NB4 (cell line): ENCODE data around the gene SLC1A5.

Source experiments
- CTCF ChIP-seq: IDR thresholded peaks from one replicate; pipeline ENCODE4 v1.5.1; 2012; ENCODE audit warnings: low read depth, low read length
- MAX ChIP-seq: IDR thresholded peaks from 2 replicates; pipeline ENCODE4 v1.6.1; 2011; ENCODE audit warnings: low read depth, low read length
- MYC ChIP-seq: IDR thresholded peaks from 2 replicates; pipeline ENCODE4 v1.6.1; 2011; ENCODE audit warnings: low read depth, low read length
- POLR2A ChIP-seq: IDR thresholded peaks from 2 replicates; pipeline ENCODE4 v1.6.1; 2011; ENCODE audit warnings: mild to moderate bottlenecking; ENCODE audit not compliant: insufficient read length; ENCODE audit errors: extremely low read depth

- TF ChIP-seq CTCF (no peak), POLR2A (no peak), MYC (no peak), MAX (no peak)
Observed at GRCh38 chr19:46782355-46783019, 5.9 kb downstream of the SLC1A5 start.
